Cardiac muscle cell (in vitro differentiated cells and primary cell): Measurements from ENCODE around the gene ZNF850. TPM values are rescaled to one million over a fixed set of nuclear protein-coding genes. Genes with fewer than 3 reads are reported as not detected.
"Not testable (repeated sequence)": the region's sequence is repeated elsewhere in the genome, so short reads cannot be mapped to it uniquely, and the experiment has no call there.

Source experiments
- DNase-seq, 2 donors: peaks; one replicate each; pipeline versions ENCODE4 v3.0.0 to v3.0.0-alpha.2; 2010 to 2017; ENCODE audit warnings: low read depth in 1 of 2, low spot score in 1 of 2
- H3K27ac ChIP-seq: fragments of 200-600 bp; sonication (generic); 2 replicates; pipeline ENCODE4 v1.5.1; 2016
- H3K27me3 ChIP-seq: fragments of 200-600 bp; sonication (generic); 2 replicates; pipeline ENCODE4 v1.6.0; 2016; ENCODE audit warnings: control low read depth
- H3K36me3 ChIP-seq: fragments of 200-600 bp; sonication (generic); 2 replicates; pipeline ENCODE4 v1.5.1; 2016; ENCODE audit warnings: control low read depth
- H3K4me1 ChIP-seq: fragments of 200-600 bp; sonication (generic); 2 replicates; pipeline ENCODE4 v1.8.1; 2017; ENCODE audit warnings: low read depth, mild to moderate bottlenecking, mixed run types
- H3K4me3 ChIP-seq: fragments of 200-600 bp; sonication (generic); 2 replicates; pipeline ENCODE4 v1.5.1; 2016; ENCODE audit warnings: mild to moderate bottlenecking
- H3K9me3 ChIP-seq: fragments of 200-600 bp; sonication (generic); 2 replicates; pipeline ENCODE4 v1.5.1; 2017; ENCODE audit warnings: low read depth, mild to moderate bottlenecking, control low read depth
- CTCF ChIP-seq: IDR thresholded peaks from 2 replicates; pipeline ENCODE4 v1.5.1; 2012; ENCODE audit warnings: low read depth, mild to moderate bottlenecking, low read length
- polyA plus RNA-seq: library from polyadenylated mRNA; unstranded; fragments of >200 nt; fragmentation: Nextera tagmentation; extraction: Ambion mirVana; gene quantifications from 2 replicates; pipeline ENCODE4 v1.2.1, GENCODE V29; 2016
- total RNA-seq: library from RNA; depleted of rRNA; stranded (reverse); fragments of >200 nt; gene quantifications from 2 replicates; pipeline ENCODE4 v1.2.3, GENCODE V29; 2016

ZNF850 gene
- total and polyA plus RNA-seq, 2 experiments from 2014 or later = 2.9 to 27.8 TPM

GRCh38 chr19:36797786-36798108 lies 25.1 kb upstream of the ZNF850 start:
- TF ChIP-seq CTCF = no peak
- H3K36me3 ChIP-seq = no peaks in the 10 kb centered on the region
- H3K27ac ChIP-seq = peak overlapping the region; percentile 91
- DNase-seq = no peak
- H3K4me3 ChIP-seq = peak overlapping the region; percentile 91
- no peaks in the 10 kb centered on the region for H3K4me1 ChIP-seq
- no peaks in the 10 kb centered on the region for H3K27me3 ChIP-seq
- H3K9me3 ChIP-seq = no peaks in the 10 kb centered on the region

- no peaks in the 10 kb centered on the region for H3K4me1 ChIP-seq
- no peaks in the 10 kb centered on the region for H3K9me3 ChIP-seq
- H3K27ac ChIP-seq = peak overlapping the region; percentile 51
- no peak for TF ChIP-seq CTCF
- H3K4me3 ChIP-seq = peak overlapping the region; percentile 91
- DNase-seq = no peak
- no peaks in the 10 kb centered on the region for H3K27me3 ChIP-seq
- no peaks in the 10 kb centered on the region for H3K36me3 ChIP-seq
Observed at GRCh38 chr19:36796714-36796992, 24.0 kb upstream of the ZNF850 start.

GRCh38 chr19:36791420-36792141 lies 19.0 kb upstream of the ZNF850 start:
- H3K4me3 ChIP-seq = peak overlapping the region; percentile 34
- not testable (repeated sequence) for H3K9me3 ChIP-seq
- DNase-seq = peak; percentile 32 to 71

GRCh38 chr19:36775768-36776167 lies 3.2 kb upstream of the ZNF850 start:
- H3K4me3 ChIP-seq = no peak overlapping the region
- no peaks in the 10 kb centered on the region for H3K9me3 ChIP-seq
- H3K36me3 ChIP-seq = no peaks in the 10 kb centered on the region
- H3K4me1 ChIP-seq = no peaks in the 10 kb centered on the region
- no peaks in the 10 kb centered on the region for H3K27me3 ChIP-seq
- DNase-seq = peak in 1 of 2 donors; percentile 41
- no peak overlapping the region for H3K27ac ChIP-seq
- TF ChIP-seq CTCF = no peak

More at GRCh38 chr19:36791420-36792141, 19.0 kb upstream of the ZNF850 start:
- H3K36me3 ChIP-seq, H3K27me3 ChIP-seq, H3K4me1 ChIP-seq: not testable (repeated sequence)
- peak overlapping the region; percentile 68 for H3K27ac ChIP-seq

DNA sequence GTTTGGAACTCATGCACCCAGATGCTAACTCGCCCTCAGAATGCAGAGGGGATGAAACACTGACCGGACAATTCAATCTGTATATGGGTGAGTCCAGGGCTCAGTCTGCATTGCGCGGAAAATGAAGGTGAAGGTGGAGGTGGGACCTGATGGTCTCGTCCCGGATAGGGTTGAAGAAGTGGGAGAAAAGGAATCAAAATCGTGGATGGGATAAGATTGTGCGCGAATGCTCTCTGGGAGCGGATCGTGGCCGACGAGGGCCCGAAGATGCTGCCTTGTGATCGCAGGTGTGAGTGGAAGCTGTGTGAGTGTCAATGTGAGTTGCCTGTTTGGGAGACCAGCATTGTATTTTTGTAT lies 594 bp upstream of the ZNF850 start:
- no peaks in the 10 kb centered on the region for H3K4me1 ChIP-seq
- no peaks in the 10 kb centered on the region for H3K27me3 ChIP-seq
- peaks cover 4% of the 10 kb centered on the region for H3K36me3 ChIP-seq
- TF ChIP-seq CTCF = no peak
- no peak for DNase-seq
- H3K4me3 ChIP-seq = peak overlapping the region; percentile 58
- H3K9me3 ChIP-seq = no peaks in the 10 kb centered on the region
- H3K27ac ChIP-seq = peak overlapping the region; percentile 100

DNA sequence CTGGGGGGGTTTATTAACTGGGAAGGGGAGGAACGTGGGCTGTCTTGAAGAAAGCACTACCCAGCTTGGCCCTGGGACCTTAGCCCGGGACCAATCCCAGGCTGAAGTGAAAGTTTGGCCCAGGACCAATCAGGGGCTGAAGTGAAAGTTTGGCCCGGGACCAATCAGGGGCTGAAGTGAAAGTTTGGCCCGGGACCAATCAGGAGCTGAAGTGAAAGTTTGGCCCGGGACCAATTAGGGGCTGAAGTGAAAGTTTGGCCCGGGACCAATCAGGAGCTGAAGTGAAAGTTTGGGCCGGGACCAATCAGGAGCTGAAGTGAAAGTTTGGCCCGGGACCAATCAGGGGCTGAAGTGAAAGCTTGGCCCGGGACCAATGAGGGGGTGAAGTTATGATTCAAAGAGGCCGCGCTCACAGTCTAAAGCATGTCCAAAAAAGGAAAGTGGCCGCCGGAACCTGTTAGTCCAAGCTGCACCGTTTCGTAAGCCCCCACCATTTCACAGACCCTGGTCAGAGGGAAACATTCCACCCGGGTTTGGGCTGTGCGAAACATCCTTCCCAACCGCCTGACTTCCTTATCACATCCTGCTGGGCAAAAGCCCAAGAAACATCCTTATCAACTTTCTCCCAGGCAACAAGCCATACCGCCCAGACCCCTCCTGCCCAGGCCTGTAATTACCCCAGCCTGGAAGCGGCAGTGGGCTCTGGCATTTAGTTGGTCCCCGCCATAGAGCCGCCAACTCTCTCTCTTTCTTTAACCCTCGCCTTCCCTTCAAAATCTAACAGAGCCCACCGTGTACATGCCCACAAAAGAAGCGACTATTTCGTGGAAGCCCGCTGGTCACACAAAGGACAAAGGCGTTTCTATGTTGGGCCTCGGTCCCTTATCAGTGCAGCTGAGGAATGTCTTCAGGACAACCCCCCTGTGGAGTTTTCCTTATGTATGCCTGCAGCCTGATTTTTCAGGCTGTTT lies 1.1 kb downstream of the ZNF850 start:
- no peaks in the 10 kb centered on the region for H3K4me1 ChIP-seq
- DNase-seq = peak; percentile 97
- H3K4me3 ChIP-seq = peak overlapping the region; percentile 58
- no peak for TF ChIP-seq CTCF
- no peaks in the 10 kb centered on the region for H3K27me3 ChIP-seq
- peaks cover 4% of the 10 kb centered on the region for H3K36me3 ChIP-seq
- H3K27ac ChIP-seq = peak overlapping the region; percentile 100
- no peaks in the 10 kb centered on the region for H3K9me3 ChIP-seq
